HG03575 (cell line): Measurements from ENCODE around the gene PRR5L.

Experiments
- ATAC-seq: cut with Tn5 transposase; IDR thresholded peaks from one replicate; pipeline ENCODE4 v1.9.1; 2021; ENCODE audit not compliant: unreplicated experiment, insufficient number of reproducible peaks, low FRiP score; ENCODE audit errors: extremely low read depth

PRR5L gene

GRCh38 chr11:36349351-36350136 is 53.5 kb downstream of the PRR5L start:
- ATAC-seq = no peak

- ATAC-seq = no peak
Measured at GRCh38 chr11:36350137-36350513, 54.0 kb downstream of the PRR5L start.

- no peak for ATAC-seq
Measured at GRCh38 chr11:36352922-36353321, 56.8 kb downstream of the PRR5L start.

GRCh38 chr11:36354221-36355003 is 58.3 kb downstream of the PRR5L start:
- ATAC-seq = peak; percentile 86

GRCh38 chr11:36356201-36356600 is 60.1 kb downstream of the PRR5L start:
- peak; percentile 37 for ATAC-seq

- ATAC-seq = no peak
Measured at GRCh38 chr11:36357831-36358230, 61.7 kb downstream of the PRR5L start.

- no peak for ATAC-seq
Measured at GRCh38 chr11:36358436-36358835, 62.3 kb downstream of the PRR5L start.

GRCh38 chr11:36360318-36360717 is 64.2 kb downstream of the PRR5L start:
- ATAC-seq = no peak

GRCh38 chr11:36360826-36361415 is 64.8 kb downstream of the PRR5L start:
- ATAC-seq = no peak

- no peak for ATAC-seq
Measured at GRCh38 chr11:36361472-36361871, 65.4 kb downstream of the PRR5L start.

GRCh38 chr11:36361901-36362391 is 65.9 kb downstream of the PRR5L start:
- no peak for ATAC-seq

GRCh38 chr11:36362902-36363301 is 66.8 kb downstream of the PRR5L start:
- no peak for ATAC-seq

GRCh38 chr11:36363361-36364268 is 67.5 kb downstream of the PRR5L start:
- no peak for ATAC-seq

GRCh38 chr11:36364551-36365325 is 68.7 kb downstream of the PRR5L start:
- no peak for ATAC-seq

GRCh38 chr11:36365907-36366306 is 69.8 kb downstream of the PRR5L start:
- ATAC-seq = no peak

GRCh38 chr11:36367806-36368680 is 72.0 kb downstream of the PRR5L start:
- ATAC-seq = no peak

- ATAC-seq = no peak
Measured at GRCh38 chr11:36371181-36371580, 75.1 kb downstream of the PRR5L start.
